Heart left ventricle (tissue), 16 donors: ENCODE measurements around the gene MYO7A. TPM values are rescaled to one million over a fixed set of nuclear protein-coding genes. Genes with fewer than 3 reads are reported as not detected.

Experiments used
- ATAC-seq, 4 donors: fragments of 200-7000 bp; cut with Tn5 transposase; one replicate each; pipeline ENCODE4 v1.9.1; 2020 to 2022; ENCODE audit warnings: moderate library complexity in 4 of 4, mild to moderate bottlenecking in 3 of 4, moderate number of reproducible peaks in 1 of 4
- DNase-seq, 5 donors: peaks; one replicate each; pipeline ENCODE4 v3.0.0-alpha.2; 2020
- H3K27ac ChIP-seq, 12 donors: fragments of 200-600 bp; sonication (generic) in 4 of 12; one replicate each; pipeline versions ENCODE4 v1.5.0 to v1.8.0; 2016 to 2022; ENCODE audit warnings: mild to moderate bottlenecking in 2 of 12
- H3K27me3 ChIP-seq, 9 donors: fragments of 200-600 bp; sonication (generic) in 2 of 9; one replicate each; pipeline versions ENCODE4 v1.5.1 to v1.8.0; 2016 to 2022; ENCODE audit warnings: mild to moderate bottlenecking in 3 of 9
- H3K36me3 ChIP-seq, 9 donors: fragments of 200-600 bp; sonication (generic) in 2 of 9; one replicate each; pipeline versions ENCODE4 v1.5.0 to v1.8.0; 2018 to 2022; ENCODE audit warnings: mild to moderate bottlenecking in 2 of 9
- H3K4me1 ChIP-seq, 12 donors: fragments of 200-600 bp; sonication (generic) in 4 of 12; one replicate each; pipeline versions ENCODE4 v1.5.0 to v1.8.0; 2016 to 2022; ENCODE audit warnings: mild to moderate bottlenecking in 3 of 12
- H3K4me3 ChIP-seq, 12 donors: fragments of 200-600 bp; sonication (generic) in 4 of 12; one replicate each; pipeline versions ENCODE4 v1.5.0 to v1.8.0; 2017 to 2022; ENCODE audit warnings: mild to moderate bottlenecking in 9 of 12, moderate library complexity in 4 of 12
- H3K9me3 ChIP-seq, 12 donors: fragments of 200-600 bp; sonication (generic) in 4 of 12; one replicate each; pipeline versions ENCODE4 v1.5.0 to v1.8.0; 2016 to 2022; ENCODE audit warnings: mild to moderate bottlenecking in 1 of 12
- CTCF ChIP-seq, 12 donors: fragments of 200-600 bp; sonication (generic) in 4 of 12; IDR thresholded peaks; one replicate each; pipeline versions ENCODE4 v1.5.0 to v1.8.0; 2018 to 2022; ENCODE audit warnings: antibody characterized with exemption in 12 of 12, mild to moderate bottlenecking in 5 of 12
- POLR2A ChIP-seq, 2 donors: fragments of 450-650 bp; IDR thresholded peaks; one replicate each; pipeline ENCODE4 v1.6.1; 2017; ENCODE audit warnings: antibody characterized with exemption in 2 of 2, mild to moderate bottlenecking in 2 of 2, moderate library complexity in 2 of 2
- WGBS, 4 donors: extraction: QIAGEN DNeasy Blood & Tissue Kit in 2 of 4; methylation state at CpG; one replicate each; pipeline versions ENCODE4 v1.1.5 to v1.1.7; 2013 to 2018; 5-methylcytosine and 5-hydroxymethylcytosine counted together
- intact Hi-C, 10 donors: fragments of 100-400 bp; cut with DNase I; formaldehyde crosslinking; loops; one replicate each; pipeline versions ENCODE4 v1.11.1 to v1.14.2; 2022
- polyA plus RNA-seq, 2 donors: library from polyadenylated mRNA; stranded (reverse); fragments of 200-250 nt; gene quantifications; one replicate each; pipeline ENCODE4 v1.2.3, GENCODE V29; 2013
- total RNA-seq, 9 donors: library from RNA; depleted of rRNA in 2 of 9; stranded (reverse); fragments of >200 nt in 2 of 9; fragmentation: NEBNext Ultra II Directional in 3 of 9; extraction: Animal tissue kit (Norgen Biotek cat#: 25700) in 3 of 9; gene quantifications; one replicate each; pipeline versions ENCODE4 v1.1.0 to v1.2.4, GENCODE V29; 2016 to 2023
- donor health status: ischemic (EF 13 %, LVEDD 7.1; RV severe dilation, severe dysfunction).
- donor health status: healthy with polysubstance abuse.
- donor health status: DM: no; HTN: yes; CAD: no.
- donor health status: DM: no; HTN: no; CAD: no.
- donor health status: ischemic (EF 25% LVEDD 6.9; RV normal size, moderate dysfunction).
- donor health status: ischemic (EF 25% LVEDD 5.7; RV mildly dilated, moderate dysfunction).
- donor health status: healthy.
- donor health status: DM: yes; HTN: yes; CAD: no.
- donor health status: ischemic (EF 35%, LVEDD 5.7; RV mildly dilated, moderate dysfunction).
- donor health status: nonischemic (EF 11% LVEDD 7.7; RV severe dilation, severe dysfunction).
- donor health status: DM: yes; HTN: yes; CAD: no.
- donor health status: PGD.
- donor health status: ischemic (EF 29% LVEDD 5.4; RV normal size, mild dysfunction).
- donor health status: nonischemic (EF 23%, LVEDD 6.1; RV moderate dilation, normal function).

Gene MYO7A
- total and polyA plus RNA-seq, 11 donors = 1.0 to 17.1 (median 2.7) TPM

GRCh38 chr11:77206264-77207018, 78.4 kb downstream of the MYO7A start:
- no peak for ATAC-seq
- Histone ChIP-seq H3K36me3 (no peaks in the 10 kb centered on the region), H3K27ac (no peak overlapping the region), H3K9me3 (no peaks in the 10 kb centered on the region), H3K4me3 (no peak overlapping the region), H3K4me1 (no peaks in the 10 kb centered on the region), H3K27me3 (no peaks in the 10 kb centered on the region)
- WGBS, 4 donors = 66 to 84% (median 70%) methylated on average over 10 to 13 of the region's 13 CpGs
- TF ChIP-seq POLR2A (IDR thresholded peaks at IDR 0.05) (no peak), CTCF (IDR thresholded peaks at IDR 0.05) (no peak)
- intact Hi-C loops = no loop called here
- DNase-seq = no peak

- DNase-seq (no peak), ATAC-seq (no peak)
- Histone ChIP-seq H3K9me3 (no peaks in the 10 kb centered on the region), H3K4me1 (no peaks in the 10 kb centered on the region), H3K4me3 (no peak overlapping the region), H3K36me3 (no peaks in the 10 kb centered on the region), H3K27ac (no peak overlapping the region), H3K27me3 (no peaks in the 10 kb centered on the region)
- TF ChIP-seq CTCF (IDR thresholded peaks at IDR 0.05) (no peak), POLR2A (IDR thresholded peaks at IDR 0.05) (no peak)
- WGBS, 4 donors = 84 to 93% (median 84%) methylated on average over 8 to 10 of the region's 10 CpGs
- intact Hi-C loops = no loop called here
Measured at GRCh38 chr11:77207019-77207485, 79.0 kb downstream of the MYO7A start.

- ATAC-seq (no peak), DNase-seq (no peak)
- no peak overlapping the region for H3K4me3 ChIP-seq
- H3K27ac ChIP-seq = no peak overlapping the region
- no peaks in the 10 kb centered on the region for H3K27me3 ChIP-seq
- H3K9me3 ChIP-seq = no peaks in the 10 kb centered on the region
- no peaks in the 10 kb centered on the region for H3K4me1 ChIP-seq
- TF ChIP-seq CTCF (IDR thresholded peaks at IDR 0.05) = no peak
- H3K36me3 ChIP-seq = no peaks in the 10 kb centered on the region
- 65 to 76% (median 68%) methylated on average over 4 to 10 of the region's 10 CpGs for WGBS, 4 donors
- intact Hi-C loops = no loop called here
Measured at GRCh38 chr11:77207618-77208313, 79.7 kb downstream of the MYO7A start.

- 66 to 92% (median 83%) methylated on average over 8 to 11 of the region's 11 CpGs for WGBS, 4 donors
- H3K4me3 ChIP-seq = no peak overlapping the region
- intact Hi-C loops = no loop called here
- DNase-seq (no peak), ATAC-seq (no peak)
- H3K27me3 ChIP-seq = no peaks in the 10 kb centered on the region
- no peak for TF ChIP-seq POLR2A (IDR thresholded peaks at IDR 0.05)
- no peak for TF ChIP-seq CTCF (IDR thresholded peaks at IDR 0.05)
- H3K9me3 ChIP-seq = no peaks in the 10 kb centered on the region
- no peak overlapping the region for H3K27ac ChIP-seq
- no peaks in the 10 kb centered on the region for H3K36me3 ChIP-seq
- H3K4me1 ChIP-seq = no peaks in the 10 kb centered on the region
Measured at GRCh38 chr11:77208535-77208934, 80.5 kb downstream of the MYO7A start.
